Chondrocyte (in vitro differentiated cells): ENCODE measurements around the gene EPM2A. TPM values are rescaled to one million over a fixed set of nuclear protein-coding genes. Genes with fewer than 3 reads are reported as not detected.

ENCODE experiments used
- DNase-seq: peaks from one replicate; pipeline ENCODE4 v3.0.0; 2021; ENCODE audit warnings: mixed read lengths, low spot score
- H3K27ac Mint-ChIP-seq: one replicate; pipeline ENCODE4 v1.8.0; 2021; ENCODE audit warnings: mild to moderate bottlenecking, moderate library complexity, mixed read lengths; ENCODE audit not compliant: unreplicated experiment
- H3K27me3 Mint-ChIP-seq: 2 replicates; pipeline ENCODE4 v1.8.0; 2021; ENCODE audit warnings: low read depth, mixed read lengths
- H3K36me3 Mint-ChIP-seq: 2 replicates; pipeline ENCODE4 v1.8.0; 2021; ENCODE audit warnings: low read depth, mixed read lengths
- H3K4me1 Mint-ChIP-seq: 2 replicates; pipeline ENCODE4 v1.8.0; 2021; ENCODE audit warnings: low read depth, mild to moderate bottlenecking, mixed read lengths
- H3K4me3 Mint-ChIP-seq: one replicate; pipeline ENCODE4 v1.8.0; 2021; ENCODE audit warnings: mild to moderate bottlenecking, moderate library complexity, mixed read lengths; ENCODE audit not compliant: unreplicated experiment
- H3K9me3 Mint-ChIP-seq: 2 replicates; pipeline ENCODE4 v1.8.0; 2021; ENCODE audit warnings: low read depth, mixed read lengths
- CTCF ChIP-seq: fragments of 200-600 bp; sonication (generic); IDR thresholded peaks from 2 replicates; pipeline ENCODE4 v1.5.0; 2021; ENCODE audit warnings: antibody characterized with exemption, mild to moderate bottlenecking, moderate library complexity
- total RNA-seq: library from RNA; stranded (reverse); gene quantifications from 3 replicates; pipeline ENCODE4 v1.2.1, GENCODE V29; 2021

The EPM2A gene
- total RNA-seq, 1 donor from 2014 or later = 7.8 TPM

GRCh38 chr6:145588981-145589380, 146.3 kb downstream of the EPM2A start:
- no peaks in the 10 kb centered on the region for H3K36me3 Mint-ChIP-seq

DNA sequence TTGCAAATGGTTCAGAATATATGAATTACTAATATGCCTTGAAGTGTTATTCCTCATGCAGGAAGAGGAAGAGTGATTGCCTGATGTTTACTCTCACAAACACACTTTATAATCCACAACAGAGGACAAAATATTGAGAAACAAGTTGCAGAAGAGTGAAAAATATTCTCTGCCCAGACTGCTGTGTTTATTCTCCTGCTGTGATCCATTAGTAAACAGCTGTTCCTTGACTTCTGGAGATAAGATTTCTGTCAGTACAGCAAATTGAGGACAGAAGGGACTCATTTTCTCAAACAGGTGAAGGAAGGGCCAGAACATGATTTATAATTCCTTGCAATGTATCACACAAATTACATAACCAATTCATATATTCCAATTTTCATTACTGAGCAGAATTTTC, 148.0 kb downstream of the EPM2A start:
- TF ChIP-seq CTCF = no peak
- no peak for DNase-seq
- Mint-ChIP-seq H3K27ac (no peak overlapping the region), H3K27me3 (no peaks in the 10 kb centered on the region), H3K4me3 (no peak overlapping the region), H3K9me3 (peaks cover 13% of the 10 kb centered on the region), H3K4me1 (no peaks in the 10 kb centered on the region), H3K36me3 (no peaks in the 10 kb centered on the region)

More at GRCh38 chr6:145588981-145589380, 146.3 kb downstream of the EPM2A start:
- Mint-ChIP-seq H3K27ac (no peak overlapping the region), H3K9me3 (peaks cover 8% of the 10 kb centered on the region), H3K4me1 (no peaks in the 10 kb centered on the region), H3K4me3 (no peak overlapping the region), H3K27me3 (no peaks in the 10 kb centered on the region)
- no peak for TF ChIP-seq CTCF
- no peak for DNase-seq

GRCh38 chr6:145583753-145584152, 151.6 kb downstream of the EPM2A start:
- peaks cover 2% of the 10 kb centered on the region for H3K36me3 Mint-ChIP-seq
- TF ChIP-seq CTCF = no peak

More at GRCh38 chr6:145583753-145584152, 151.6 kb downstream of the EPM2A start:
- H3K27me3 Mint-ChIP-seq = no peaks in the 10 kb centered on the region
- H3K27ac Mint-ChIP-seq = no peak overlapping the region
- H3K4me1 Mint-ChIP-seq = no peaks in the 10 kb centered on the region
- no peak overlapping the region for H3K4me3 Mint-ChIP-seq
- DNase-seq = no peak
- peaks cover 19% of the 10 kb centered on the region for H3K9me3 Mint-ChIP-seq

Other genes starting within 250 kb of the EPM2A start
- gene FBXO30, start 79.3 kb upstream of the EPM2A start, total RNA-seq = 10.4 to 11.8 TPM (median 11.0 TPM) in 3 replicates
- gene SHPRH, start 228.8 kb upstream of the EPM2A start, total RNA-seq = 10.9 to 16.6 TPM (median 11.5 TPM) in 3 replicates